HG03095 (cell line): Measurements from ENCODE around the gene OR6B1.
"Not testable (repeated sequence)": the region's sequence is repeated elsewhere in the genome, so short reads cannot be mapped to it uniquely, and the experiment has no call there.

Source experiments
- ATAC-seq: cut with Tn5 transposase; IDR thresholded peaks from one replicate; pipeline ENCODE4 v1.9.1; 2021; ENCODE audit warnings: moderate library complexity; ENCODE audit not compliant: unreplicated experiment

OR6B1 gene

GRCh38 chr7:144037414-144038035, 37.4 kb downstream of the OR6B1 start:
- ATAC-seq, result no peak

- ATAC-seq, result no peak
Observed at GRCh38 chr7:144038887-144039286, 38.8 kb downstream of the OR6B1 start.

DNA sequence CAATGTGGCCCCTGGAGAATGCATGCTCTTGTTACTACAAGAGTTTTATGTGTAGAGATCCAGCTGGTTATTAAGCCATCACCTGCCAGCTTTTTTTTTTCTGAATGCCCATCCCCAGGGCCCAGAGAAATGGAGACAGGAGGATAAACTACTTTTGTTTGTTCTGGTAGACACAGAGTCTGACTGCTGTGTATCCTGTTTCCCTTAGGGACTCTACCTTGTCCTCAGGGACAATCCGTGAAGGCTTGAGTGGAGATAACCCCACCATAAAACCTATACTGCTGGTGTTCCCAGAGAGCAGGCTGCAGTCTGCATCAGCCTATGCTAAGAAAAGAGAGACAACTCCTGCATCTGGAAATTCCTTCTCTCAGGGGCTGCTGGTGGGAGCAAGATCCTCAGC, 48.5 kb downstream of the OR6B1 start, which contains the start of gene OR2A5:
OR2A5 (plus strand) TSS at position 301 of the 400 bp plus-strand sequence. CDS start 1,454 bp downstream, outside the sequence.
- ATAC-seq, result no peak

GRCh38 chr7:144049491-144049890, 49.4 kb downstream of the OR6B1 start:
- ATAC-seq, result no peak

GRCh38 chr7:144050093-144050492, 50.0 kb downstream of the OR6B1 start:
- ATAC-seq, result no peak

GRCh38 chr7:144050884-144051283, 50.8 kb downstream of the OR6B1 start:
- ATAC-seq, result not testable (repeated sequence)

- no peak for ATAC-seq
Observed at GRCh38 chr7:144057954-144058353, 57.8 kb downstream of the OR6B1 start.
